GM19193 (cell line): ENCODE data around the gene MPZL3.

ENCODE experiments used
- POLR2A ChIP-seq: IDR thresholded peaks from 4 replicates; pipeline ENCODE4 v1.6.1; 2011; ENCODE audit not compliant: insufficient read depth, insufficient read length; ENCODE audit errors: extremely low read depth

The MPZL3 gene

GRCh38 chr11:118193910-118194566 is 58.1 kb downstream of the MPZL3 start:
- no peak for TF ChIP-seq POLR2A

DNA sequence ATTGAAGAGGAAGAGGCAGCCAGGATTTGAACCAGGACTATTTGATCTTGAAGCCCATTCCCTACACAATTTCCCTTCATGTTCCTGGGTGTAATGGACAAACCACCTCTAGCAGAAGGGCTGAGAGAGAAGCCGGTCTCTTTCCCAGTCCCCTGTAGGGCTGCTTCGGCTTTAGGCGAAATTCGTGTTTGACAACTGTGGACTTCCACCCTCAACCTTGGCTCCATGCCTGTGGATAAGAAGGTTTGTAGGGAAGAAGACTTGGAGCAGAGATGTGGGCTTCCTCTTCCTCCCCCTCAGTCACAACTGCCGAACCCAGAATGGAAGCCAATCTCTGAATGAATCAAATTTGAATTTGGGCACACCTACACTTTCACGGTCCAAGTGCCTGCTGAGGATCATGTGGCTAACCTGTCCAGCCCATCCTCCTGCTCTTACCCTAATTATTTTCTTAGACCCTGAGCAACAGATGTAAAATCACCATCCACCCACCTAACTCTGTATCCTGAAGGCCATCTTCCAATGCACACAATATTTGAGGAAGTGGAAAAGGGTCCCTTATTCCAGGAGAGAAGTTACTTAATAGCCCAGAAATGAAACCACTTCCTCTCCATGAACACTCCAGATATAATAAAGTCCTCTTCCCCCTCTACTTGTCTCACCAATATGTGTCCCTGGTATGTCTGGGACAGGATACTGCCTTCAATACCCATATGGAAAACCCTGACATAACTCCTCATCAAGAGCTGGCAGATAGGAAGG is 65.6 kb downstream of the MPZL3 start:
- no peak for TF ChIP-seq POLR2A

DNA sequence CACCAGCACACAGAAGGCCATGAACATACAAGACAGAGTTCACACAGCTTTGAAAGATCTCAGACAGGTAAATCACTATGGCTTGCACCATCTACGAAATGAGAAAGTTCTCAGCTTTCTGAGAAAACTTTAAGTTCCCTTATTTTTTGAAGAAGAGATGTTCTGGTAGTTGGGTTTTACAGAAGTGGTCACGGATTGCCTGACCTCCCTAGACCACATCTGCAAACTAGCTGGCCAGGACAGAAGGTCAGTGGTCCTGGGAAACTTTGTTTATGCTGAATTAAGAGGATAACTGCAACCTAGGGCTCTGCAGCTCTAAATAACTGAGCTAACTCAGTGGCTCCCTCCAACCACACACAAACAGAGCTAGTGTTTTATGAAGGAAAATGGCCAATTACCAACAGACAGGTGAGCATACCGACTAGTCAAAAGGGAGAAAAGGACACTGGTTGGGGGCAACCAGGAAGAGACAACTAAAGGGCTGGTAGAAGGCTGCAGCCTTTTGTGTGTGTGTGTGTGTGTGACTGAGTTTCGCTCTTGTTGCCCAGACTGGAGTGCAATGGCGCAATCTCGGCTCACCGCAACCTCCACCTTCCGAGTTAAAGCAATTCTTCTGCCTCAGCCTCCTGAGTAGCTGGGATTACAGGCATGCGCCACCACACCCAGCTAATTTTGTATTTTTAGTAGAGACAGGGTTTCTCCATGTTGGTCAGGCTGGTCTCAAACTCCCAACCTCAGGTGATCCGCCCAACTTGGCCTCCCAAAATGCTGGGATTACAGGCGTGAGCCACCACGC is 67.2 kb downstream of the MPZL3 start:
- no peak for TF ChIP-seq POLR2A

DNA sequence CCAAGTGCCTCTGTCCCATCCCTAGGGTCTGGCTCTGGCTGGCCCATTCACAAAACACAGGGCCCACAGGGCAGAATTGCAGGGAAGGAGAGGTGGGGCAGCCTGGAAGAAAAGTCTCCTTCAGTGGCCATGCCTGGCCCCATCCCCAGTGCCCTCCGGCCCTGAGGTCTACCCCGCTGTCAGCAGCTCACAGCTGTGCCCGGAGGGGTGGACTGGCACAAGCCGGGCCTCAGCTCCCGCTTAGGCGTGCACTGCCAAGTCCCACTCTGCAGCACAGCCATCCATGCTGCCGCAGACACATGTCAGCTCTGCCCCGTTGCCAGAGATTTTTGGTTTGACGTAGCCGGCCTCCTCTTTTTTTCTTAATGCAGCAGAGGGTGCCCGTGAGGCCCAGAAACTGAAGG is 71.9 kb downstream of the MPZL3 start:
- no peak for TF ChIP-seq POLR2A

GRCh38 chr11:118176778-118177134 is 75.4 kb downstream of the MPZL3 start:
- TF ChIP-seq POLR2A: no peak
